ENCODE data around the gene ZSWIM8. TPM values are rescaled to one million over a fixed set of nuclear protein-coding genes. Genes with fewer than 3 reads are reported as not detected.
A peak's percentile ranks its signal among the peaks of the same experiment; 100 is the strongest.

The ZSWIM8 gene
- total RNA-seq, 1 donor from 2014 or later = 125 TPM

DNA sequence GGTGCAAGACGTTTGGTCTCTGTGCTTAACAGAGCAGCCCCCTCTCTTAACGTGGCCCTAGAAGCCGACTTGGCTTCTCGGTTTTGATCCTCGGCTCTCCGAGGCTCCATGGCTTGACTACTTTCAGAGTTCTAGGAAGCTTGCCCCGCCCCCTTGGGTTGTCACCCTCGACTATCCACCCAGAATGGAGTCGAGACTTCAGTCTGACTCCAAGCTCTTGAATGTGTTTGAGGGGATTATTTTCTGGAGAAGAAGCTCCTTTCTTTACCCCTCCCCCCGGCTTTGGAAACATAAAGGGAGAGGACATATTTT is 40.8 kb upstream of the ZSWIM8 start:
- TF ChIP-seq, protein P1, sequence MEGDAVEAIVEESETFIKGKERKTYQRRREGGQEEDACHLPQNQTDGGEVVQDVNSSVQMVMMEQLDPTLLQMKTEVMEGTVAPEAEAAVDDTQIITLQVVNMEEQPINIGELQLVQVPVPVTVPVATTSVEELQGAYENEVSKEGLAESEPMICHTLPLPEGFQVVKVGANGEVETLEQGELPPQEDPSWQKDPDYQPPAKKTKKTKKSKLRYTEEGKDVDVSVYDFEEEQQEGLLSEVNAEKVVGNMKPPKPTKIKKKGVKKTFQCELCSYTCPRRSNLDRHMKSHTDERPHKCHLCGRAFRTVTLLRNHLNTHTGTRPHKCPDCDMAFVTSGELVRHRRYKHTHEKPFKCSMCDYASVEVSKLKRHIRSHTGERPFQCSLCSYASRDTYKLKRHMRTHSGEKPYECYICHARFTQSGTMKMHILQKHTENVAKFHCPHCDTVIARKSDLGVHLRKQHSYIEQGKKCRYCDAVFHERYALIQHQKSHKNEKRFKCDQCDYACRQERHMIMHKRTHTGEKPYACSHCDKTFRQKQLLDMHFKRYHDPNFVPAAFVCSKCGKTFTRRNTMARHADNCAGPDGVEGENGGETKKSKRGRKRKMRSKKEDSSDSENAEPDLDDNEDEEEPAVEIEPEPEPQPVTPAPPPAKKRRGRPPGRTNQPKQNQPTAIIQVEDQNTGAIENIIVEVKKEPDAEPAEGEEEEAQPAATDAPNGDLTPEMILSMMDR (IDR thresholded peaks at IDR 0.05) = no peak
- Histone ChIP-seq H3K4me3 (peak overlapping the region; percentile 77), H3K27ac (peak overlapping the region; percentile 95), H3K36me3 (peaks cover 45% of the 10 kb centered on the region), H3K4me1 (peaks cover 52% of the 10 kb centered on the region), H3K9me3 (no peaks in the 10 kb centered on the region), H3K27me3 (ENCODE audit: low read depth) (no peaks in the 10 kb centered on the region)
- intact Hi-C loops (cut with DNase I) = no loop called here
- ATAC-seq (peak; percentile 42 to 57), DNase-seq (peak; percentile 72)

DNA sequence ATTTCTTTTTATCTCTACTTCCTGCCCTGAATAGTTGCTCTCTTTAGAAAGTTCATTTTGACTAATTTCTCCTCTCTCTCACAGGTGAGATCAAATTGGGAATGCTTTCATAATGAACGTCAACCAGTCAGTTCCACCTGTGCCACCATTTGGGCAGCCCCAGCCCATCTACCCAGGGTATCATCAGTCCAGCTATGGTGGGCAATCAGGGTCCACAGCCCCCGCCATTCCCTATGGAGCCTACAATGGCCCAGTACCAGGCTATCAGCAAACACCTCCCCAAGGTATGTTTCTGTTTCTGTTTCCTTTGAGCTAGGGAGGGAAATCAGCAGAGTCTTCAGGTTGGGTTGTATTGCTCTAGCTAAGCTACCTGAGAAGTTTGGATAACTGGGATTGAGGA is 38.7 kb upstream of the ZSWIM8 start:
- ATAC-seq = no peak
- no peak for DNase-seq
- Histone ChIP-seq H3K27me3 (ENCODE audit: low read depth) (no peaks in the 10 kb centered on the region), H3K36me3 (peaks cover 64% of the 10 kb centered on the region), H3K4me3 (no peak overlapping the region), H3K9me3 (no peaks in the 10 kb centered on the region), H3K27ac (no peak overlapping the region), H3K4me1 (peaks cover 62% of the 10 kb centered on the region)
- intact Hi-C loops (cut with DNase I) = no loop called here
- TF ChIP-seq, protein P1 (IDR thresholded peaks at IDR 0.05) = no peak

DNA sequence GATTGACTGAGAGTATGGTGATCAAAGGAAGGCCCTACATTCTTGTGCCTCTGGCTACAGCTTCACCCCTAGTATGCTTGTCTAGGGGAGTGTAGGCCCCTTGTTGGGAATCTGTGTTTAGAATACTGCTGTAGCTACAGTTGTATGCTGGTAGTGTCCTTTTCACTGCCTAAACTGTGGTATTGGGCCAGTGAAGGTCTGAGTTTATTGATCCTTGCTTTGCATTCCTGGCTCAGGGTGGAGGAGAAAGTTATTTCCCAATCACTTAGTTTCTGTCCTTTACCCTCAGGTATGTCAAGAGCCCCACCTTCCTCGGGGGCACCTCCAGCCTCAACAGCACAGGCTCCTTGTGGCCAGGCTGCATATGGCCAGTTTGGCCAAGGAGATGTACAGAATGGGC is 34.6 kb upstream of the ZSWIM8 start:
- DNase-seq (no peak), ATAC-seq (no peak)
- Histone ChIP-seq H3K4me3 (no peak overlapping the region), H3K27me3 (ENCODE audit: low read depth) (no peaks in the 10 kb centered on the region), H3K9me3 (no peaks in the 10 kb centered on the region), H3K4me1 (peaks cover 35% of the 10 kb centered on the region), H3K27ac (no peak overlapping the region), H3K36me3 (peaks cover 98% of the 10 kb centered on the region)
- TF ChIP-seq, protein P1 (IDR thresholded peaks at IDR 0.05) = no peak
- intact Hi-C loops (cut with DNase I) = no loop called here

DNA sequence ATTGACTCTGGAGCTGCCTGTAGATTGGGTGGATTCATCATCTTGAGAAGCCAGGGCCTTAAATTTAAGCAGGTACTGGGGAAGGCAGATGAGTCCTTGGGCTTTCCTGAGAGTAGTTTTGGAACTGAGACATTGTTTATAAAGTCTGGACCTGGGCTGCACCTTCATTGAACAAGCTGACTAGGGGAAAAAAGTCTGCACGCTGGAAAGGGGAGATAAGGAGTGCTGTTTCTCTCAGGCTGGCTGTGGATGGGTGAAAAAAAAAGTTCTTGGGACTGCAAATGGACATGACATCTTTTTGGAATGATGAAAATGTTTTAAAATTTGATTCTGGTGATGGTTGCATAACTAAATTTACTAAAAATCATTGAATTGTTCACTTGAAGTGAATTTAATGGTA is 29.2 kb upstream of the ZSWIM8 start:
- no peak for ATAC-seq
- intact Hi-C loops (cut with DNase I) = no loop called here
- H3K4me3 ChIP-seq = no peak overlapping the region
- H3K4me1 ChIP-seq = peaks cover 17% of the 10 kb centered on the region
- H3K36me3 ChIP-seq = peaks cover 81% of the 10 kb centered on the region
- TF ChIP-seq, protein P1 (IDR thresholded peaks at IDR 0.05) = no peak
- no peak overlapping the region for H3K27ac ChIP-seq
- no peak for DNase-seq
- H3K9me3 ChIP-seq = no peaks in the 10 kb centered on the region
- no peaks in the 10 kb centered on the region for H3K27me3 ChIP-seq (ENCODE audit: low read depth)

DNA sequence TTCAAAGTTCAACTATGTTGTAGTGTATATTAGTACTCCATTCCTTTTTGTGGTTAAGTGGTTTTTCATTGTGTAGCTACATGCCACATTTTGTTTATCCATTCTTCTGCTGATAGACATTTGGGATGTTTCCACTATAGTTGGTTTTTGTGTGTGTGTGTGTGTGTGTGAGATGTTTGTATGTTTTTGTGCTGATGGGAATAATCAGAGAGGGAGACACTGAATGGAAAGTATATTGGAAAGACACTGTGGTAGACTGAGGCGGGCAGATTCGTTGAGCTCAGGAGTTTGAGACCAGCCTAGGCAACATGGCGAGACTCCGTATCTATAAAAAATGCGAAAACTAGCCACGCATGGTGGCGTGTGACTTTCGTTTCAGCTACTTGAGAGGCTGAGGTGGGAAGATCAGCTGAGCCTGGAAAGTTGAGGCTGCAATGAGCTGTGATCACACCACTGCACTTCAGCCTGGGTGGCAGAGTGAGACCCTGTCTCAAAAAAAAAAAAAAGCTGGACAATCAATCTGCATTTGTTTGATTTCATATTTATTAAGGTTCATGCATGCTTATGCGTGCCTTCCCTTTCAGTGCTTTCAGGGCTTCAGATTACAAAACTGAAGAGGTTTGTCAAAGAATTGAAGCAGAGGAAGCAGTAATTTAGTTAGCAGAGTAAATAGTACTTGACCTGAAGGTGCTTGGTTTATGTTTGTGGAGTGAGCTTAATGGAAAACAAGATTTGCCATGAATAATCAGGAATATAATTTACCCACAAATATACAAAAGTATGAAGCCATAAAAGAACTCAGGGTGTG is 26.5 kb upstream of the ZSWIM8 start:
- intact Hi-C loops (cut with DNase I) = no loop called here
- peaks cover 81% of the 10 kb centered on the region for H3K36me3 ChIP-seq
- H3K4me3 ChIP-seq = no peak overlapping the region
- H3K4me1 ChIP-seq = peaks cover 17% of the 10 kb centered on the region
- ATAC-seq (peak; percentile 54 to 69), DNase-seq (no peak)
- H3K9me3 ChIP-seq = no peaks in the 10 kb centered on the region
- no peaks in the 10 kb centered on the region for H3K27me3 ChIP-seq (ENCODE audit: low read depth)
- TF ChIP-seq, protein P1 (IDR thresholded peaks at IDR 0.05) = no peak
- peak overlapping the region; percentile 77 for H3K27ac ChIP-seq

Measured in lower lobe of right lung (tissue), 2 donors.